H9 (cell line): ENCODE results near the gene DDX25. TPM values are rescaled to one million over a fixed set of nuclear protein-coding genes. Genes with fewer than 3 reads are reported as not detected.

Experiments used
- DNase-seq: peaks from one replicate; pipeline ENCODE4 v3.0.0-alpha.2; 2017
- H2AFZ ChIP-seq: one replicate; pipeline ENCODE4 v1.6.1; 2013; ENCODE audit warnings: mild to moderate bottlenecking, low read length, control low read depth, moderate library complexity
- H2AK5ac ChIP-seq: 2 replicates; pipeline ENCODE4 v1.6.1; 2013; ENCODE audit warnings: low read length, control low read depth, mixed read lengths; ENCODE audit not compliant: insufficient read length
- H2BK120ac ChIP-seq: one replicate; pipeline ENCODE4 v1.6.1; 2013; ENCODE audit warnings: low read depth, mild to moderate bottlenecking, low read length, control low read depth, inconsistent platforms; ENCODE audit not compliant: poor library complexity, severe bottlenecking
- H2BK12ac ChIP-seq: 2 replicates; pipeline ENCODE4 v1.6.1; 2013; ENCODE audit warnings: low read length, control low read depth, mixed read lengths, low read depth; ENCODE audit not compliant: insufficient read length
- H2BK15ac ChIP-seq: 2 replicates; pipeline ENCODE4 v1.6.1; 2013; ENCODE audit warnings: low read depth, low read length, control low read depth
- H2BK20ac ChIP-seq: one replicate; pipeline ENCODE4 v1.6.1; 2013; ENCODE audit warnings: low read depth, mild to moderate bottlenecking, low read length, control low read depth, inconsistent platforms; ENCODE audit not compliant: poor library complexity, severe bottlenecking
- H2BK5ac ChIP-seq: 2 replicates; pipeline ENCODE4 v1.6.1; 2013; ENCODE audit warnings: low read length, control low read depth, mixed read lengths; ENCODE audit not compliant: insufficient read length
- H3K14ac ChIP-seq: 2 replicates; pipeline ENCODE4 v1.6.1; 2013; ENCODE audit warnings: low read length, control low read depth; ENCODE audit not compliant: insufficient read depth
- H3K18ac ChIP-seq: 2 replicates; pipeline ENCODE4 v1.6.1; 2013; ENCODE audit warnings: low read depth, mild to moderate bottlenecking, mixed read lengths, low read length, control low read depth; ENCODE audit not compliant: insufficient read length
- H3K23ac ChIP-seq: 2 replicates; pipeline ENCODE4 v1.6.1; 2013; ENCODE audit warnings: low read length, control low read depth, mixed read lengths, low read depth; ENCODE audit not compliant: insufficient read length
- H3K23me2 ChIP-seq: 2 replicates; pipeline ENCODE4 v1.6.1; 2013; ENCODE audit warnings: low read depth, mild to moderate bottlenecking, mixed read lengths, low read length, control low read depth; ENCODE audit not compliant: insufficient read length, poor library complexity, severe bottlenecking
- H3K27ac ChIP-seq: 2 replicates; pipeline ENCODE4 v1.5.1; 2013; ENCODE audit warnings: low read length, control low read depth, mixed read lengths, low read depth; ENCODE audit not compliant: insufficient read length
- H3K27me3 ChIP-seq: 2 replicates; pipeline ENCODE4 v1.6.1; 2013; ENCODE audit warnings: low read length, control low read depth, inconsistent platforms; ENCODE audit not compliant: insufficient read depth
- H3K4ac ChIP-seq: 2 replicates; pipeline ENCODE4 v1.6.1; 2013; ENCODE audit warnings: low read depth, mild to moderate bottlenecking, control low read depth, inconsistent platforms, low read length, moderate library complexity
- H3K4me1 ChIP-seq: 2 replicates; pipeline ENCODE4 v1.6.1; 2013; ENCODE audit warnings: low read length, control low read depth, inconsistent platforms; ENCODE audit not compliant: insufficient read depth
- H3K4me2 ChIP-seq: 2 replicates; pipeline ENCODE4 v1.6.1; 2013; ENCODE audit warnings: low read length, control low read depth, mixed read lengths; ENCODE audit not compliant: insufficient read length, insufficient read depth
- H3K56ac ChIP-seq: 2 replicates; pipeline ENCODE4 v1.6.1; 2013; ENCODE audit warnings: low read depth, mild to moderate bottlenecking, mixed read lengths, low read length, control low read depth; ENCODE audit not compliant: insufficient read length
- H3K79me1 ChIP-seq: 2 replicates; pipeline ENCODE4 v1.6.1; 2013; ENCODE audit warnings: low read depth, mild to moderate bottlenecking, moderate library complexity, low read length, control low read depth, inconsistent platforms; ENCODE audit not compliant: insufficient read depth, poor library complexity, severe bottlenecking
- H3K79me2 ChIP-seq: 2 replicates; pipeline ENCODE4 v1.6.1; 2013; ENCODE audit warnings: low read length, control low read depth, inconsistent platforms; ENCODE audit not compliant: insufficient read depth
- H3K9ac ChIP-seq: 2 replicates; pipeline ENCODE4 v1.6.1; 2013; ENCODE audit warnings: low read length, control low read depth, mixed read lengths; ENCODE audit not compliant: insufficient read length; ENCODE audit errors: extremely low read depth
- H3K9me3 ChIP-seq: one replicate; pipeline ENCODE4 v1.6.1; 2013; ENCODE audit warnings: low read depth, low read length, inconsistent platforms; ENCODE audit not compliant: control insufficient read depth
- H3T11ph ChIP-seq: one replicate; pipeline ENCODE4 v1.6.1; 2013; ENCODE audit warnings: mild to moderate bottlenecking, low read length, control low read depth, inconsistent platforms
- H4K20me1 ChIP-seq: one replicate; pipeline ENCODE4 v1.6.1; 2013; ENCODE audit not compliant: control insufficient read depth, insufficient read length, insufficient read depth
- H4K5ac ChIP-seq: 2 replicates; pipeline ENCODE4 v1.6.1; 2013; ENCODE audit warnings: low read depth, mild to moderate bottlenecking, mixed read lengths, low read length, control low read depth; ENCODE audit not compliant: insufficient read length
- H4K8ac ChIP-seq: replicated peaks from 2 replicates; pipeline ENCODE4 v1.6.1; 2013; ENCODE audit warnings: low read length, control low read depth, mixed read lengths, low read depth; ENCODE audit not compliant: insufficient read length
- H4K91ac ChIP-seq: 2 replicates; pipeline ENCODE4 v1.6.1; 2013; ENCODE audit warnings: low read depth, mild to moderate bottlenecking, moderate library complexity, mixed read lengths, low read length, control low read depth; ENCODE audit not compliant: insufficient read length
- H3K27ac Mint-ChIP-seq, 3 experiments: 2 replicates in 2 of 3; 3 replicates in 1 of 3; pipeline ENCODE4 v1.8.0; 2020 to 2021; ENCODE audit warnings: mixed read lengths in 3 of 3, mild to moderate bottlenecking in 1 of 3, moderate library complexity in 1 of 3
- H3K27me3 Mint-ChIP-seq: 2 replicates; pipeline ENCODE4 v1.8.0; 2021; ENCODE audit warnings: low read depth, mild to moderate bottlenecking, moderate library complexity, mixed read lengths
- H3K36me3 Mint-ChIP-seq, 3 experiments: 2 replicates in 2 of 3; 3 replicates in 1 of 3; pipeline ENCODE4 v1.8.0; 2020 to 2021; ENCODE audit warnings: low read depth in 3 of 3, mixed read lengths in 3 of 3; ENCODE audit not compliant: insufficient read depth in 1 of 3
- H3K4me1 Mint-ChIP-seq, 2 experiments: 2 replicates each; pipeline ENCODE4 v1.8.0; 2020; ENCODE audit warnings: mixed read lengths in 2 of 2
- H3K4me3 Mint-ChIP-seq, 2 experiments: 2 replicates in 1 of 2; 3 replicates in 1 of 2; pipeline ENCODE4 v1.8.0; 2020 to 2021; ENCODE audit warnings: mild to moderate bottlenecking in 2 of 2, mixed read lengths in 2 of 2, moderate library complexity in 1 of 2
- H3K9me3 Mint-ChIP-seq, 2 experiments: 2 replicates in 1 of 2; 3 replicates in 1 of 2; pipeline ENCODE4 v1.8.0; 2020; ENCODE audit warnings: mild to moderate bottlenecking in 2 of 2, mixed read lengths in 2 of 2, moderate library complexity in 1 of 2
- CTCF ChIP-seq: fragments of 200-600 bp; sonication (generic); conservative IDR thresholded peaks from 3 replicates; pipeline ENCODE4 v1.8.0; 2021; ENCODE audit warnings: antibody characterized with exemption, mild to moderate bottlenecking
- WGBS: extraction: QIAGEN DNeasy Blood & Tissue Kit; methylation state at CpG from one replicate; pipeline ENCODE4 v1.1.7; 2013; ENCODE audit warnings: missing lambda C conversion rate, low lambda C conversion rate, mixed read lengths; ENCODE audit not compliant: insufficient read length; ENCODE audit errors: extremely low coverage; 5-methylcytosine and 5-hydroxymethylcytosine counted together
- total RNA-seq: library from RNA; stranded (reverse); gene quantifications from 2 replicates; pipeline ENCODE4 v1.2.1, GENCODE V29; 2021

Gene DDX25
- total RNA-seq, 1 experiment from 2014 or later, result 6.9 TPM

- H4K5ac ChIP-seq, result no peak overlapping the region
- H3K18ac ChIP-seq, result no peak overlapping the region
- H2AFZ ChIP-seq, result no peak overlapping the region
- Mint-ChIP-seq H3K27ac (peak overlapping the region in 2 of 3 experiments; percentile 46 to 90; a peak in 3 of 7 replicates), H3K4me3 (no peak overlapping the region), H3K27me3 (no peaks in the 10 kb centered on the region), H3K9me3 (no peaks in the 10 kb centered on the region), H3K4me1 (peaks cover 11 to 19% of the 10 kb centered on the region in 2 experiments), H3K36me3 (peaks cover 3 to 22% (median 4%) of the 10 kb centered on the region in 3 experiments; a peak in 6 of 7 replicates)
- H3K56ac ChIP-seq, result no peak overlapping the region
- no peaks in the 10 kb centered on the region for H4K20me1 ChIP-seq
- no peak overlapping the region for H4K91ac ChIP-seq
- no peak overlapping the region for H3K9ac ChIP-seq
- no peak overlapping the region for H4K8ac ChIP-seq
- H3K23ac ChIP-seq, result no peak overlapping the region
- H3K79me1 ChIP-seq, result no peaks in the 10 kb centered on the region
- no peak overlapping the region for H3K4me2 ChIP-seq
- H3K23me2 ChIP-seq, result no peaks in the 10 kb centered on the region
- H3K4me1 ChIP-seq, result no peaks in the 10 kb centered on the region
- H2BK15ac ChIP-seq, result no peak overlapping the region
- H3K4ac ChIP-seq, result no peak overlapping the region
- H3K9me3 ChIP-seq, result no peaks in the 10 kb centered on the region
- no peak overlapping the region for H2BK20ac ChIP-seq
- H2AK5ac ChIP-seq, result no peak overlapping the region
- no peaks in the 10 kb centered on the region for H3K27me3 ChIP-seq
- no peak overlapping the region for H3K14ac ChIP-seq
- no peak overlapping the region for H3T11ph ChIP-seq
- H2BK120ac ChIP-seq, result no peak overlapping the region
- no peak for DNase-seq
- TF ChIP-seq CTCF, result no peak
- no peak overlapping the region for H2BK12ac ChIP-seq
- H3K27ac ChIP-seq, result no peak overlapping the region
- H2BK5ac ChIP-seq, result no peak overlapping the region
- no CpG with 5 or more reads among the region's 22 CpGs for WGBS
- no peaks in the 10 kb centered on the region for H3K79me2 ChIP-seq
Measured at GRCh38 chr11:125956391-125957134, 52.3 kb downstream of the DDX25 start.
